ENCODE results near the gene A2M. TPM values are rescaled to one million over a fixed set of nuclear protein-coding genes. Genes with fewer than 3 reads are reported as not detected.
A peak's percentile ranks its signal among the peaks of the same experiment; 100 is the strongest.

The A2M gene
- polyA plus RNA-seq, 2 of the 4 experiments (the other 2 are of a cell fraction), result not detected

GRCh38 chr12:9094512-9095206 is 21.1 kb downstream of the A2M start:
- peak; percentile 70 for FAIRE-seq
- Histone ChIP-seq H3K9me3 (no peaks in the 10 kb centered on the region), H3K27ac (no peak overlapping the region), H3K4me1 (no peaks in the 10 kb centered on the region), H3K4me2 (no peak overlapping the region), H3K4me3 (no peak overlapping the region)
- TF ChIP-seq HOXB5 (CRISPR knock-in tag; IDR thresholded peaks at IDR 0.05) (no peak), ESRRA (IDR thresholded peaks at IDR 0.05; ENCODE audit: borderline replicate concordance, low read length) (no peak), KDM5A (IDR thresholded peaks at IDR 0.05) (no peak), CTCF (IDR thresholded peaks at IDR 0.05) (no peak), RARB (CRISPR knock-in tag; IDR thresholded peaks at IDR 0.05) (no peak), EHF (CRISPR knock-in tag; IDR thresholded peaks at IDR 0.05) (no peak), ZSCAN20 (CRISPR knock-in tag; IDR thresholded peaks at IDR 0.05) (no peak), NPAS2 (CRISPR knock-in tag; IDR thresholded peaks at IDR 0.05; ENCODE audit: borderline replicate concordance) (no peak), POLR2AphosphoS2 (conservative IDR thresholded peaks at IDR 0.05; ENCODE audit: low read length) (no peak), CHD2 (IDR thresholded peaks at IDR 0.05; ENCODE audit: low read length, partially characterized antibody) (no peak), HES2 (IDR thresholded peaks at IDR 0.05) (no peak), HEYL (CRISPR knock-in tag; IDR thresholded peaks at IDR 0.05) (no peak), SMC3 (IDR thresholded peaks at IDR 0.05) (no peak), PBX3 (IDR thresholded peaks at IDR 0.05) (no peak), TP53 (CRISPR knock-in tag; IDR thresholded peaks at IDR 0.05) (no peak), REST (IDR thresholded peaks at IDR 0.05) (no peak)
- 20% methylated on average over 3 of the region's 3 CpGs for whole genome bisulfite sequencing (ENCODE audit: missing lambda C conversion rate)
- ChIA-PET CTCF (interaction anchor here (1.2 kb wide), 1 partner anchor 10 kb away, joined by 3 read pairs; no protein-coding TSS in a partner anchor), POLR2A (no interaction called here)
- DNase-seq (ENCODE audit: low read depth in 1 of 2, low spot score in 1 of 2), result no peak
- no peak for ATAC-seq

GRCh38 chr12:9091891-9092598 is 23.7 kb downstream of the A2M start:
- H3K4me1 ChIP-seq, result no peaks in the 10 kb centered on the region
- DNase-seq (ENCODE audit: low read depth in 1 of 2, low spot score in 1 of 2) (no peak), FAIRE-seq (no peak), ATAC-seq (no peak)
- 44% methylated on average over 8 of the region's 8 CpGs for WGBS (ENCODE audit: missing lambda C conversion rate)
- CTCF ChIA-PET, result interaction anchor here (1.0 kb wide), 1 partner anchor 43 kb away, joined by 3 read pairs; no protein-coding TSS in a partner anchor
- H3K4me3 ChIP-seq, result no peak overlapping the region
- H3K4me2 ChIP-seq, result no peak overlapping the region
- no peak overlapping the region for H3K27ac ChIP-seq
- H3K9me3 ChIP-seq, result no peaks in the 10 kb centered on the region
- POLR2A ChIA-PET, result no interaction called here
- TF ChIP-seq RNF2 (IDR thresholded peaks at IDR 0.05; ENCODE audit: borderline replicate concordance, low read depth) (no peak), ATOH8 (CRISPR knock-in tag; IDR thresholded peaks at IDR 0.05; ENCODE audit: low read depth) (no peak), NR3C1 (IDR thresholded peaks at IDR 0.05) (no peak), HMGXB4 (CRISPR knock-in tag; IDR thresholded peaks at IDR 0.05; ENCODE audit: borderline replicate concordance) (no peak), CBX8 (IDR thresholded peaks at IDR 0.05) (no peak), JUNB (IDR thresholded peaks at IDR 0.05) (no peak), HES2 (IDR thresholded peaks at IDR 0.05) (no peak), JUN (IDR thresholded peaks at IDR 0.05) (no peak), ESRRA (IDR thresholded peaks at IDR 0.05; ENCODE audit: borderline replicate concordance, low read length) (no peak), MYC (IDR thresholded peaks at IDR 0.05; ENCODE audit: borderline replicate concordance, low read length) (no peak), SREBF2 (IDR thresholded peaks at IDR 0.05) (no peak), MAX (IDR thresholded peaks at IDR 0.05) (no peak)
